A549 (cell line): ENCODE data around the gene FNDC4. TPM values are rescaled to one million over a fixed set of nuclear protein-coding genes. Genes with fewer than 3 reads are reported as not detected.

ENCODE experiments used
- ATAC-seq, 2 experiments: fragments of 200-7000 bp in 1 of 2; fragments of >200 bp in 1 of 2; cut with Nextera tagmentation in 1 of 2; cut with Tn5 transposase in 1 of 2; 3 replicates each; pipeline versions ENCODE4 v1.8.0 to v1.9.1; 2018 to 2020; ENCODE audit warnings: mild to moderate bottlenecking in 1 of 2, moderate library complexity in 1 of 2
- CTCF ChIA-PET: fragments of 300-600 bp; sonication (Branson Sonifier 250); formaldehyde crosslinking; extraction: SDS; loops from one replicate; lab custom pipeline; 2021; ENCODE audit warnings: antibody characterized with exemption, inconsistent platforms; lab: Yijun Ruan, JAX
- POLR2A ChIA-PET: fragments of 350-600 bp; formaldehyde crosslinking; extraction: SDS; loops from one replicate; lab custom pipeline; 2021; ENCODE audit warnings: antibody characterized with exemption, inconsistent platforms; lab: Yijun Ruan, JAX
- DNase-seq, 2 experiments: peaks; one replicate each; pipeline versions ENCODE4 v3.0.0 to v3.0.0-alpha.2; 2011 to 2016; ENCODE audit warnings: low read depth in 1 of 2, low spot score in 1 of 2
- FAIRE-seq: peaks from 2 replicates; lab custom pipeline; 2011; peaks lifted over from hg19 to GRCh38; lab: Jason Lieb, UNC
- H3K27ac ChIP-seq, 2 experiments: fragments of >200 bp; sonication (Bioruptor Twin); formaldehyde crosslinking; 3 replicates each; pipeline ENCODE4 v1.5.1; 2016 to 2017
- H3K4me1 ChIP-seq: fragments of >200 bp; sonication (Bioruptor Twin); formaldehyde crosslinking; 3 replicates; pipeline ENCODE4 v1.6.1; 2016
- H3K4me2 ChIP-seq: fragments of >200 bp; sonication (Bioruptor Twin); formaldehyde crosslinking; 3 replicates; pipeline ENCODE4 v1.6.1; 2016
- H3K4me3 ChIP-seq: fragments of >200 bp; sonication (Bioruptor Twin); formaldehyde crosslinking; 3 replicates; pipeline ENCODE4 v1.5.1; 2016
- H3K9me3 ChIP-seq: fragments of >200 bp; sonication (Bioruptor Twin); formaldehyde crosslinking; 3 replicates; pipeline ENCODE4 v1.6.1; 2016
- ATOH8 ChIP-seq: fragments of 250-450 bp; sonication (Bioruptor Pico); IDR thresholded peaks from 2 replicates; pipeline ENCODE4 v1.5.0; 2020; ENCODE audit warnings: low read depth, mild to moderate bottlenecking, moderate library complexity
- BCL3 ChIP-seq: fragments of >200 bp; sonication (Bioruptor Twin); formaldehyde crosslinking; IDR thresholded peaks from 3 replicates; pipeline ENCODE4 v1.6.1; 2016
- BHLHE40 ChIP-seq: IDR thresholded peaks from 2 replicates; pipeline ENCODE4 v1.6.1; 2012; ENCODE audit warnings: low read depth, low read length, inconsistent platforms
- CHD2 ChIP-seq: fragments of 150-350 bp; IDR thresholded peaks from 2 replicates; pipeline ENCODE4 v1.6.1; 2014; ENCODE audit warnings: low read length; ENCODE audit not compliant: partially characterized antibody
- GATA3 ChIP-seq: IDR thresholded peaks from 2 replicates; pipeline ENCODE4 v1.6.1; 2012; ENCODE audit warnings: borderline replicate concordance
- HDAC2 ChIP-seq: fragments of 200-600 bp; sonication (generic); IDR thresholded peaks from 2 replicates; pipeline ENCODE4 v1.6.1; 2016
- HES2 ChIP-seq: fragments of >200 bp; sonication (Bioruptor Twin); formaldehyde crosslinking; IDR thresholded peaks from 2 replicates; pipeline ENCODE4 v1.6.1; 2016
- HEYL ChIP-seq: fragments of 250-450 bp; sonication (Bioruptor Pico); IDR thresholded peaks from 2 replicates; pipeline ENCODE4 v1.8.0; 2021; ENCODE audit warnings: mild to moderate bottlenecking, moderate library complexity
- HMGXB4 ChIP-seq: fragments of 250-450 bp; sonication (Bioruptor Pico); IDR thresholded peaks from 2 replicates; pipeline ENCODE4 v1.5.0; 2021; ENCODE audit warnings: mild to moderate bottlenecking, moderate library complexity, borderline replicate concordance
- HOXB13 ChIP-seq: fragments of 250-450 bp; sonication (Bioruptor Pico); IDR thresholded peaks from 2 replicates; pipeline ENCODE4 v1.5.0; 2020; ENCODE audit warnings: low read depth, mild to moderate bottlenecking, moderate library complexity
- JUN ChIP-seq, 2 experiments: fragments of >200 bp; sonication (Bioruptor Twin); formaldehyde crosslinking; IDR thresholded peaks; 2 replicates in 1 of 2; 3 replicates in 1 of 2; pipeline ENCODE4 v1.6.1; 2016 to 2017
- KDM1A ChIP-seq: fragments of 200-600 bp; sonication (generic); IDR thresholded peaks from 2 replicates; pipeline ENCODE4 v1.6.1; 2016; ENCODE audit warnings: low read depth, mild to moderate bottlenecking
- NPAS2 ChIP-seq: fragments of 250-450 bp; sonication (Bioruptor Pico); IDR thresholded peaks from 2 replicates; pipeline ENCODE4 v1.8.0; 2022; ENCODE audit warnings: mild to moderate bottlenecking, moderate library complexity, borderline replicate concordance
- PBX3 ChIP-seq: IDR thresholded peaks from 2 replicates; pipeline ENCODE4 v1.6.1; 2012
- PHF8 ChIP-seq: fragments of 200-600 bp; sonication (generic); IDR thresholded peaks from 2 replicates; pipeline ENCODE4 v1.6.1; 2016; ENCODE audit warnings: low read depth, mild to moderate bottlenecking, antibody characterized with exemption, moderate library complexity, borderline replicate concordance
- POLR2AphosphoS2 ChIP-seq: conservative IDR thresholded peaks from 2 replicates; pipeline ENCODE4 v1.6.1; 2012; ENCODE audit warnings: low read length, improper control_type of control experiment, inconsistent platforms
- RAD21 ChIP-seq, 2 experiments: fragments of >200 bp in 1 of 2; sonication (Bioruptor Twin) in 1 of 2; formaldehyde crosslinking in 1 of 2; IDR thresholded peaks in 1 of 2; conservative IDR thresholded peaks in 1 of 2; 2 replicates in 1 of 2; 3 replicates in 1 of 2; pipeline ENCODE4 v1.6.1; 2012 to 2018; ENCODE audit warnings: inconsistent platforms in 1 of 2
- RNF2 ChIP-seq: fragments of 200-600 bp; sonication (generic); IDR thresholded peaks from 2 replicates; pipeline ENCODE4 v1.6.1; 2016; ENCODE audit warnings: low read depth, mild to moderate bottlenecking, antibody characterized with exemption, moderate library complexity, borderline replicate concordance
- SMC3 ChIP-seq: fragments of >200 bp; sonication (Bioruptor Twin); formaldehyde crosslinking; IDR thresholded peaks from 3 replicates; pipeline ENCODE4 v1.6.1; 2018; ENCODE audit warnings: inconsistent platforms
- TFCP2L1 ChIP-seq: fragments of 250-450 bp; sonication (Bioruptor Pico); IDR thresholded peaks from 2 replicates; pipeline ENCODE4 v1.5.0; 2021; ENCODE audit warnings: mild to moderate bottlenecking
- TP53 ChIP-seq: fragments of 250-450 bp; sonication (Bioruptor Pico); IDR thresholded peaks from 2 replicates; pipeline ENCODE4 v1.5.0; 2021; ENCODE audit warnings: mild to moderate bottlenecking, moderate library complexity
- ZSCAN20 ChIP-seq: fragments of 250-450 bp; sonication (Bioruptor Pico); IDR thresholded peaks from 2 replicates; pipeline ENCODE4 v1.8.0; 2022; ENCODE audit warnings: mild to moderate bottlenecking, moderate library complexity
- WGBS: methylation state at CpG from one replicate; pipeline ENCODE4 v1.1.6; 2017; ENCODE audit errors: missing lambda C conversion rate; 5-methylcytosine and 5-hydroxymethylcytosine counted together
- polyA plus RNA-seq, 4 experiments: library from polyadenylated mRNA; depleted of rRNA in 3 of 4; stranded (reverse); fragments of >200 nt; fragmentation: RNase III in 1 of 4; extraction: RNeasy Plus Mini Kit Qiagen cat#74134 plus additional on column Dnase treatment in 1 of 4; gene quantifications; 2 replicates in 3 of 4; 3 replicates in 1 of 4; pipeline ENCODE4 v1.2.3, GENCODE V29; 2011 to 2017

The FNDC4 gene
- polyA plus RNA-seq, 2 of the 4 experiments (the other 2 are of a cell fraction) = 1.5 to 2.3 TPM

- no peak for FAIRE-seq
- ChIA-PET POLR2A (interaction anchor here (0.6 kb wide), 1 partner anchor 31 kb away, joined by 4 read pairs; no protein-coding TSS in a partner anchor), CTCF (interaction anchor here (0.6 to 0.8 kb wide), 2 partner anchors 11 to 1691 kb away, joined by 3 read pairs; no protein-coding TSS in a partner anchor)
- H3K4me1 ChIP-seq = no peaks in the 10 kb centered on the region
- no peaks in the 10 kb centered on the region for H3K9me3 ChIP-seq
- no peak for DNase-seq
- ATAC-seq = no peak
- no peak overlapping the region for H3K4me3 ChIP-seq
- TF ChIP-seq POLR2AphosphoS2 (no peak), HDAC2 (no peak), CHD2 (no peak), HES2 (no peak), BHLHE40 (no peak), TFCP2L1 (CRISPR knock-in tag) (no peak), ZSCAN20 (CRISPR knock-in tag) (no peak), KDM1A (no peak), TP53 (CRISPR knock-in tag) (no peak), HMGXB4 (no peak), PHF8 (no peak), NPAS2 (no peak), HOXB13 (CRISPR knock-in tag) (no peak), ATOH8 (CRISPR knock-in tag) (no peak), SMC3 (no peak), BCL3 (no peak), GATA3 (no peak), PBX3 (no peak), JUN (IDR thresholded peaks at IDR 0.05) (no peak), RNF2 (no peak)
- no peak overlapping the region for H3K27ac ChIP-seq
- 83% methylated on average over 8 of the region's 8 CpGs for WGBS
- no peak overlapping the region for H3K4me2 ChIP-seq
Measured at GRCh38 chr2:27461118-27461517, 33.9 kb downstream of the FNDC4 start.

- peak in 1 of 2 experiments; percentile 49; a peak in 3 of 6 replicates for ATAC-seq
- CTCF ChIA-PET = interaction anchor here (2.5 kb wide), 1 partner anchor 46 kb away, joined by 8 read pairs; no protein-coding TSS in a partner anchor
- no peaks in the 10 kb centered on the region for H3K9me3 ChIP-seq
- FAIRE-seq = no peak
- H3K4me1 ChIP-seq = no peaks in the 10 kb centered on the region
- no peak overlapping the region for H3K27ac ChIP-seq
- WGBS = 87% methylated on average over 7 of the region's 7 CpGs
- no peak for DNase-seq
- H3K4me2 ChIP-seq = no peak overlapping the region
- POLR2A ChIA-PET = no interaction called here
- H3K4me3 ChIP-seq = no peak overlapping the region
- 0 out of 5 replicates have a peak, but pooled peaks of 1 of the 2 experiments have one; percentile 4 for TF ChIP-seq RAD21 (conservative IDR thresholded peaks at IDR 0.05 in 1 of 2, IDR thresholded peaks at IDR 0.05 in 1 of 2)
- TF ChIP-seq HEYL = no peak
- no peak for TF ChIP-seq HDAC2
Measured at GRCh38 chr2:27453968-27454367, 41.0 kb downstream of the FNDC4 start.
